Type B pancreatic cell (in vitro differentiated cells): Measurements from ENCODE around the gene NANOGP8. TPM values are rescaled to one million over a fixed set of nuclear protein-coding genes. Genes with fewer than 3 reads are reported as not detected.
A peak's percentile ranks its signal among the peaks of the same experiment; 100 is the strongest.

Experiments
- DNase-seq: peaks from one replicate; pipeline ENCODE4 v3.0.0; 2021; ENCODE audit warnings: mixed read lengths; ENCODE audit not compliant: unreplicated experiment; ENCODE audit errors: extremely low spot score
- H3K27ac Mint-ChIP-seq: 2 replicates; pipeline ENCODE4 v1.8.0; 2021; ENCODE audit warnings: mild to moderate bottlenecking, mixed read lengths
- H3K27me3 Mint-ChIP-seq: 2 replicates; pipeline ENCODE4 v1.8.0; 2021; ENCODE audit warnings: mixed read lengths
- H3K36me3 Mint-ChIP-seq: 2 replicates; pipeline ENCODE4 v1.8.0; 2021; ENCODE audit warnings: mixed read lengths
- H3K4me1 Mint-ChIP-seq: one replicate; pipeline ENCODE4 v1.8.0; 2021; ENCODE audit warnings: mixed read lengths; ENCODE audit not compliant: unreplicated experiment
- H3K4me3 Mint-ChIP-seq: 2 replicates; pipeline ENCODE4 v1.8.0; 2021; ENCODE audit warnings: mild to moderate bottlenecking, mixed read lengths
- H3K9me3 Mint-ChIP-seq: 2 replicates; pipeline ENCODE4 v1.8.0; 2021; ENCODE audit warnings: mixed read lengths
- CTCF ChIP-seq: fragments of 200-600 bp; sonication (generic); conservative IDR thresholded peaks from 2 replicates; pipeline ENCODE4 v1.5.0; 2021; ENCODE audit warnings: antibody characterized with exemption, mild to moderate bottlenecking
- total RNA-seq: library from RNA; stranded (reverse); gene quantifications from 2 replicates; pipeline ENCODE4 v1.2.1, GENCODE V29; 2021; ENCODE audit warnings: low replicate concordance

Gene NANOGP8
- total RNA-seq, 1 donor from 2014 or later, result not detected

GRCh38 chr15:35068846-35069475 lies 16.1 kb downstream of the NANOGP8 start:
- Mint-ChIP-seq H3K9me3 (peaks cover 9% of the 10 kb centered on the region), H3K27ac (no peak overlapping the region), H3K4me3 (no peak overlapping the region), H3K27me3 (no peaks in the 10 kb centered on the region), H3K36me3 (no peaks in the 10 kb centered on the region), H3K4me1 (peaks cover 26% of the 10 kb centered on the region)
- no peak for DNase-seq
- TF ChIP-seq CTCF, result no peak

GRCh38 chr15:35067496-35068347 lies 17.4 kb downstream of the NANOGP8 start:
- H3K4me3 Mint-ChIP-seq, result peak overlapping the region; percentile 48
- no peak for TF ChIP-seq CTCF
- peaks cover 26% of the 10 kb centered on the region for H3K4me1 Mint-ChIP-seq
- no peaks in the 10 kb centered on the region for H3K27me3 Mint-ChIP-seq
- H3K36me3 Mint-ChIP-seq, result no peaks in the 10 kb centered on the region
- peak overlapping the region; percentile 54 for H3K27ac Mint-ChIP-seq
- no peak for DNase-seq
- peaks cover 9% of the 10 kb centered on the region for H3K9me3 Mint-ChIP-seq

GRCh38 chr15:35066094-35066493 lies 19.0 kb downstream of the NANOGP8 start:
- H3K27ac Mint-ChIP-seq, result no peak overlapping the region

GRCh38 chr15:35064576-35065190 lies 20.4 kb downstream of the NANOGP8 start:
- no peak for DNase-seq
- Mint-ChIP-seq H3K27ac (no peak overlapping the region), H3K4me1 (peaks cover 40% of the 10 kb centered on the region), H3K9me3 (peaks cover 4% of the 10 kb centered on the region), H3K27me3 (no peaks in the 10 kb centered on the region), H3K36me3 (no peaks in the 10 kb centered on the region), H3K4me3 (no peak overlapping the region)
- no peak for TF ChIP-seq CTCF

More at GRCh38 chr15:35066094-35066493, 19.0 kb downstream of the NANOGP8 start:
- DNase-seq, result no peak
- no peak for TF ChIP-seq CTCF
- Mint-ChIP-seq H3K36me3 (no peaks in the 10 kb centered on the region), H3K4me1 (peaks cover 39% of the 10 kb centered on the region), H3K4me3 (no peak overlapping the region), H3K9me3 (peaks cover 4% of the 10 kb centered on the region), H3K27me3 (no peaks in the 10 kb centered on the region)

GRCh38 chr15:35062738-35063099 lies 22.4 kb downstream of the NANOGP8 start:
- Mint-ChIP-seq H3K4me1 (peaks cover 35% of the 10 kb centered on the region), H3K4me3 (no peak overlapping the region)

More at GRCh38 chr15:35062738-35063099, 22.4 kb downstream of the NANOGP8 start:
- peaks cover 4% of the 10 kb centered on the region for H3K9me3 Mint-ChIP-seq
- DNase-seq, result no peak
- no peaks in the 10 kb centered on the region for H3K36me3 Mint-ChIP-seq
- H3K27ac Mint-ChIP-seq, result peak overlapping the region; percentile 91
- TF ChIP-seq CTCF, result no peak
- no peaks in the 10 kb centered on the region for H3K27me3 Mint-ChIP-seq
